Measurements from ENCODE around the gene HIRIP3.

The HIRIP3 gene

DNA sequence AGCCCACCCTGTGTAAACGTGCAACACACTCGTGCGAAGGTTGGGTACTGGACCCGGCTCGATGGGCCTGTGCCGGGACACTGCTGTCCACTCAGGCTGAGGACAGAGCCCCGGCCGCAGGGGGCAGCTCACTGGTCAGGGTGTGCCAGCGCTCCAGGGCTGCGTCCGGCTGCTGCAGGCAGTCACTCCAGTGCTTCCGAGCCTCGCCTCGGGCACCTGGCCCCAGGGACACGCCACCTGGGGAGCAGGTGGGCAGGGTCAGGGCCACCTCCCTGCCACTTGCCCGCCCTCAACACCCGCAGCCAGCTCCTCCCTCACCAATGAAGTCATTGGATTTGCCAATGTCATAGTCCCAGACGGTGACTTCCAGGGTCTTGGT is 10.7 kb upstream of the HIRIP3 start:
- Histone ChIP-seq H3K27me3 (replicated peaks) (peaks cover 11% of the 10 kb centered on the region), H3K4me3 (ENCODE audit: low read depth, low read length) (no peak overlapping the region), H3K36me3 (replicated peaks) (no peaks in the 10 kb centered on the region), H3K27ac (no peak overlapping the region)
- in situ Hi-C loops (cut with HindIII; ENCODE audit: low pct_ligation_motif_present, low sequenced_read_pairs), result no loop called here
- TF ChIP-seq, protein P1, sequence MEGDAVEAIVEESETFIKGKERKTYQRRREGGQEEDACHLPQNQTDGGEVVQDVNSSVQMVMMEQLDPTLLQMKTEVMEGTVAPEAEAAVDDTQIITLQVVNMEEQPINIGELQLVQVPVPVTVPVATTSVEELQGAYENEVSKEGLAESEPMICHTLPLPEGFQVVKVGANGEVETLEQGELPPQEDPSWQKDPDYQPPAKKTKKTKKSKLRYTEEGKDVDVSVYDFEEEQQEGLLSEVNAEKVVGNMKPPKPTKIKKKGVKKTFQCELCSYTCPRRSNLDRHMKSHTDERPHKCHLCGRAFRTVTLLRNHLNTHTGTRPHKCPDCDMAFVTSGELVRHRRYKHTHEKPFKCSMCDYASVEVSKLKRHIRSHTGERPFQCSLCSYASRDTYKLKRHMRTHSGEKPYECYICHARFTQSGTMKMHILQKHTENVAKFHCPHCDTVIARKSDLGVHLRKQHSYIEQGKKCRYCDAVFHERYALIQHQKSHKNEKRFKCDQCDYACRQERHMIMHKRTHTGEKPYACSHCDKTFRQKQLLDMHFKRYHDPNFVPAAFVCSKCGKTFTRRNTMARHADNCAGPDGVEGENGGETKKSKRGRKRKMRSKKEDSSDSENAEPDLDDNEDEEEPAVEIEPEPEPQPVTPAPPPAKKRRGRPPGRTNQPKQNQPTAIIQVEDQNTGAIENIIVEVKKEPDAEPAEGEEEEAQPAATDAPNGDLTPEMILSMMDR (IDR thresholded peaks at IDR 0.05; ENCODE audit: low read depth, low read length, missing control alignments), result no peak
- no peak for DNase-seq

DNA sequence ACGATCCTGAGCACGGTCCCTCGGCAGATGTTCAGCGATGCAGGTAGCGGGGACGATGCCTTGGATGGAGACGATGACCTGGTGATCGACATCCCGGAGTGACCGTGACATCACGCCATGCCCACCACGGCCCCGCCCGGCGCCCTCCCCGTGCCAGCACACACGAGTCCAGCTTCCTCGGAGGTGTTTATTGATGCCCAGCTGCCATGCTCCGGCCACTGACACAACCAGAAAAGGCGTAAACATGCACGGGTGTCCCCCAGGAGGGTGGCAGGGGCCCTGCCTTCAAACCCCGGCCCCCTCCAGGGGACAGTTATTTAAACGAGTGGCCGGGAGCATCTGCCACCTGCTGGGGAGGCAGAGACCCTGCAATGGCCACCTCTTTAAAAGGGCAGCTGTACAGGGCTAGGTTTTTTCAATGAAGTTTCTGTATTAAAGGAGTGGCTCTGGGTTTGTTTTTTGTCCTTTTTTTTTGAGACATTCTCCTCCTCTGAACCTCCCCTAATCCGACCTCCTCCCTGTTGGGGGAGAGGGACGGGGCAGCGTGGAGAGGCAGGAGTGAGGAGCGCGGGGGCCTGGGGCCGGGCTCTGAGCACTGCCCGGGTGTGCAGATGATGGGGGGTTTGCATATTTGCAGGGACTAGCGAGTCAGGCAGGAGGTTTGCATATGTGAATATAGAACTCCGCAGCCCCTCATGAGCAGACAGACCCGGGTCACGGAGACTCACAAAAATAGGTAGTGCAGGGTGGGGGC is 10.1 kb upstream of the HIRIP3 start:
- DNase-seq, result no peak
- TF ChIP-seq, protein P1 (IDR thresholded peaks at IDR 0.05; ENCODE audit: low read depth, low read length, missing control alignments), result peak; percentile 93
- Histone ChIP-seq H3K27me3 (replicated peaks) (peaks cover 8% of the 10 kb centered on the region), H3K27ac (no peak overlapping the region), H3K36me3 (replicated peaks) (no peaks in the 10 kb centered on the region), H3K4me3 (ENCODE audit: low read depth, low read length) (no peak overlapping the region)
- in situ Hi-C loops (cut with HindIII; ENCODE audit: low pct_ligation_motif_present, low sequenced_read_pairs), result no loop called here

DNA sequence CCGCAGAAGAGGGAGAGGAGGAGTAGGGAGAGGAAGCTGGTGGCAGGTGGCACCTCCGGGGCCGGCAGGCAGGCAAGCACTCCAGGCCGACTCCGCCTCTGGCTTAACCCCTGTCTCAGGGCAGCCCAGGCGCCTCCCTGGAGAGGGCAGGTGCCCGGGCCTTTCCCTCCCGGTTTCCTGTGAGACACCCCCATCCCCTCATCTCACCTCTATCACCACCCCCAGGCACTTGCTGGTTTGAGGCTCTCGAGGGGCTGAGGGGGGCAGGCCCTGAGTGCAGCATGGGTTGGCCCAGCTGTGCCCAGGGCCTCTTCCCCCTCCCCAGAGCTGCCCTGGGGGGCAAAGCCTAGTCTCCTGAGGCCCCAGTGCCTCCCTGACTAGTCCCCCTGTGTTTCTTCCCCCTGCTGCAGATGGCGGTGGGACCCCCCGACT is 9.4 kb upstream of the HIRIP3 start:
- in situ Hi-C loops (cut with HindIII; ENCODE audit: low pct_ligation_motif_present, low sequenced_read_pairs), result no loop called here
- DNase-seq, result no peak
- Histone ChIP-seq H3K27me3 (replicated peaks) (peaks cover under 1% of the 10 kb centered on the region), H3K4me3 (ENCODE audit: low read depth, low read length) (no peak overlapping the region), H3K36me3 (replicated peaks) (no peaks in the 10 kb centered on the region), H3K27ac (no peak overlapping the region)
- TF ChIP-seq, protein P1 (IDR thresholded peaks at IDR 0.05; ENCODE audit: low read depth, low read length, missing control alignments), result no peak

DNA sequence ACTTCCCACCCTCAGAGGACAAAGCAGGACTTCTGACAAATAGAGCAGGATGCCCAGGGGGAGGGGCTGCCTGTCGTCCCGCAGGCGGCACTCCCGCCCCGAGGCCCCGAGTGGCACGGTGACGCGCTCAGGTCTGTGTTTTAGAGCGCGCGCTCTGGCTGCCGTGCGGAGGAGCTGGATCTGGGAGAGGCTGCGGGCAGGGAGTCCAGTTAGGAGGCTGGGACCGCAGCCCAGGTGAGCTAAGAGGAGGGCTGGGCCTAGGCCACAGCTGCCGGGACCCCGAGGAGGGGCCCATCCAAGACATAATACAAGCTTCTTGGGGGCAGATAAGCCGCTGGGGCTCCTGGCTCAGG is 9.0 kb upstream of the HIRIP3 start:
- Histone ChIP-seq H3K36me3 (replicated peaks) (no peaks in the 10 kb centered on the region), H3K4me3 (ENCODE audit: low read depth, low read length) (no peak overlapping the region), H3K27ac (no peak overlapping the region), H3K27me3 (replicated peaks) (no peaks in the 10 kb centered on the region)
- no peak for DNase-seq
- TF ChIP-seq, protein P1 (IDR thresholded peaks at IDR 0.05; ENCODE audit: low read depth, low read length, missing control alignments), result no peak
- in situ Hi-C loops (cut with HindIII; ENCODE audit: low pct_ligation_motif_present, low sequenced_read_pairs), result no loop called here

DNA sequence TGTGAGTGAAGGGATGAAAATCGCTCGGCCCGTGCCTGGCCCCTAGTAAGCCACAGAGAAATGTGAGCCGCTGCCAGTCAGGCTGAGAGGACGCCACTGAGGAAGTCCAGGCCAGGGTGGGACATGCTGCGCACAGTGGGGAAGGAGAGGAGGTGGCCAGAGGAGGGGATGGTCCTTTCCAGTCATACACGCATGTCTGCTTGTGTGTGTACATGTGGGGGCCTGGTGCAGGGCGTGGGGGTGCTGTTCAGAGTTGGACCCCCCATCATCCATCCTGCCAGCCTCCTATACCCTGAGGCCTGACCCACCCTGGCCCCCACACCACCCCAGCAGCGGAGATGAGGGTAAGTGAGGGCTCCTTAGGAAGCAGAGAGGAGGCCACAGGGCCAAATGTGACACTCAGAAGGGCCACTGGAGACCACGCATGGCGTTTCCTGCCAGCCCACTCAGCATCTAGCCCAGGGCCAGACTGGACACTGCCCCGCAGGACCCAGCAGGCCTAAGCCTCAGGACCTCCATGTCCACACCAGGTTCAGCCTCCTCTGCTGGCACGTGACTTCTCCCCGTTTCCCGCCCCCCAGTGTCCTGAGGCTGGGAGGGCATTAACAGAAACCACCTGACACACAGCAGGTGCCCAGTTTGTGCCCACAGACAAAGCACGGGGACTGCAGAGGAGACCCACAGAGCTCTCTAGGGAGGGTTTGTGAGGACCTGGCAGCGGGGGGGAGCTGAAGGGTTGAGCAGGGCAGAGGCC is 8.4 kb upstream of the HIRIP3 start:
- Histone ChIP-seq H3K4me3 (ENCODE audit: low read depth, low read length) (no peak overlapping the region), H3K36me3 (replicated peaks) (no peaks in the 10 kb centered on the region)
- in situ Hi-C loops (cut with HindIII; ENCODE audit: low pct_ligation_motif_present, low sequenced_read_pairs), result no loop called here

More for the DNA sequence above, 8.4 kb upstream of the HIRIP3 start:
- TF ChIP-seq, protein P1 (IDR thresholded peaks at IDR 0.05; ENCODE audit: low read depth, low read length, missing control alignments), result no peak
- Histone ChIP-seq H3K27ac (no peak overlapping the region), H3K27me3 (replicated peaks) (no peaks in the 10 kb centered on the region)
- no peak for DNase-seq

Measured in brain microvascular endothelial cell (primary cell).